ENCODE results near the gene NSMCE4A. TPM values are rescaled to one million over a fixed set of nuclear protein-coding genes. Genes with fewer than 3 reads are reported as not detected.
A peak's percentile ranks its signal among the peaks of the same experiment; 100 is the strongest.

The NSMCE4A gene
- total and polyA plus RNA-seq, 2 of the 8 experiments (the other 6 are each of a cell fraction or from before 2014, with no cell fraction given), result 48.6 to 66.0 TPM

GRCh38 chr10:122018491-122018890 lies 43.5 kb upstream of the NSMCE4A start:
- peaks cover 3% of the 10 kb centered on the region; the same call in 1 of the 2 replicates for H3K23me2 ChIP-seq (ENCODE audit: low read depth, low read length)
- FAIRE-seq (no peak), DNase-seq (ENCODE audit: low read depth in 1 of 2, low spot score in 2 of 2) (no peak)
- H2AFZ ChIP-seq (ENCODE audit: low read length), result peak overlapping the region; percentile 39; the same call in 1 of the 2 replicates
- ChIA-PET POLR2A (ENCODE audit: partially characterized antibody) (no interaction called here), CTCF (ENCODE audit: partially characterized antibody) (no interaction called here)
- H3K27ac ChIP-seq (ENCODE audit: low read depth, low read length), result no peak overlapping the region
- 87% methylated on average over 7 of the region's 7 CpGs; no CpG with 5 or more reads in 1 of the 2 experiments for WGBS, 2 experiments (ENCODE audit: extremely low coverage in 1 of 2, insufficient coverage in 1 of 2, insufficient read length in 1 of 2, insufficient replicate concordance in 2 of 2, low coverage in 1 of 2, low lambda C conversion rate in 2 of 2, missing lambda C conversion rate in 1 of 2)
- H3K79me2 ChIP-seq (ENCODE audit: control insufficient read depth in 1 of 2, insufficient read depth in 2 of 2, low read length in 2 of 2), result no peaks in the 10 kb centered on the region
- no peak overlapping the region for H3K18ac ChIP-seq (ENCODE audit: extremely low read depth, low read length)
- H3K27me3 ChIP-seq (replicated peaks in 1 of 4; ENCODE audit: control insufficient read depth in 3 of 4, extremely low read depth in 1 of 4, insufficient read depth in 3 of 4, low read length in 3 of 4), result no peaks in the 10 kb centered on the region
- no peak overlapping the region for H3K9ac ChIP-seq (replicated peaks in 1 of 4; ENCODE audit: extremely low read depth in 1 of 4, low read depth in 3 of 4, low read length in 3 of 4)
- no peak overlapping the region for H3K4me3 ChIP-seq (ENCODE audit: extremely low read depth in 1 of 4, insufficient read depth in 2 of 4, low read depth in 3 of 4, low read length in 4 of 4)
- no peak overlapping the region for H2BK5ac ChIP-seq (ENCODE audit: low read depth, low read length)
- H3K23ac ChIP-seq (ENCODE audit: insufficient read length), result no peak overlapping the region
- H4K5ac ChIP-seq (ENCODE audit: insufficient read length, low read depth, low read length), result no peak overlapping the region
- H4K20me1 ChIP-seq (replicated peaks in 1 of 2; ENCODE audit: control insufficient read depth in 1 of 2, insufficient read depth in 2 of 2, low read length in 2 of 2), result no peaks in the 10 kb centered on the region
- no peak overlapping the region for H2BK20ac ChIP-seq (ENCODE audit: low read length)
- no peak overlapping the region for H4K8ac ChIP-seq (ENCODE audit: extremely low read depth, insufficient read depth, low read length)
- peaks cover 0 to 8% (median 5%) of the 10 kb centered on the region in 4 experiments; a peak in 6 of 7 replicates for H3K4me1 ChIP-seq (replicated peaks in 1 of 4; ENCODE audit: control insufficient read depth in 3 of 4, insufficient read depth in 4 of 4, low read length in 3 of 4)
- H3K14ac ChIP-seq (ENCODE audit: insufficient read length), result no peak overlapping the region
- H3K36me3 ChIP-seq (ENCODE audit: control insufficient read depth in 2 of 4, insufficient read depth in 4 of 4, low read length in 3 of 4), result no peaks in the 10 kb centered on the region
- no peak overlapping the region for H3K4ac ChIP-seq (replicated peaks; ENCODE audit: insufficient read length, low read depth, low read length)
- TF ChIP-seq TAF7 (optimal IDR thresholded peaks at IDR 0.05; ENCODE audit: borderline replicate concordance, low read depth, low read length), result no peak
- TF ChIP-seq CEBPB (IDR thresholded peaks at IDR 0.05; ENCODE audit: low read depth, low read length), result no peak
- TF ChIP-seq NRF1 (IDR thresholded peaks at IDR 0.05; ENCODE audit: low read depth, low read length), result no peak
- TF ChIP-seq, protein P1, sequence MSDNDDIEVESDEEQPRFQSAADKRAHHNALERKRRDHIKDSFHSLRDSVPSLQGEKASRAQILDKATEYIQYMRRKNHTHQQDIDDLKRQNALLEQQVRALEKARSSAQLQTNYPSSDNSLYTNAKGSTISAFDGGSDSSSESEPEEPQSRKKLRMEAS (IDR thresholded peaks at IDR 0.05), result no peak
- TF ChIP-seq TEAD4 (IDR thresholded peaks at IDR 0.05; ENCODE audit: low read depth, low read length), result no peak
- TF ChIP-seq POU5F1 (IDR thresholded peaks at IDR 0.05; ENCODE audit: low read depth, low read length), result no peak
- TF ChIP-seq, protein P2, sequence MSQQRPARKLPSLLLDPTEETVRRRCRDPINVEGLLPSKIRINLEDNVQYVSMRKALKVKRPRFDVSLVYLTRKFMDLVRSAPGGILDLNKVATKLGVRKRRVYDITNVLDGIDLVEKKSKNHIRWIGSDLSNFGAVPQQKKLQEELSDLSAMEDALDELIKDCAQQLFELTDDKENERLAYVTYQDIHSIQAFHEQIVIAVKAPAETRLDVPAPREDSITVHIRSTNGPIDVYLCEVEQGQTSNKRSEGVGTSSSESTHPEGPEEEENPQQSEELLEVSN (IDR thresholded peaks at IDR 0.05), result no peak
- no peak for TF ChIP-seq ZNF274 (IDR thresholded peaks at IDR 0.05; ENCODE audit: borderline replicate concordance, extremely low read depth, low read length)
- no peak for TF ChIP-seq ASH2L (IDR thresholded peaks at IDR 0.05; ENCODE audit: low read length)
- TF ChIP-seq BCL11A (IDR thresholded peaks at IDR 0.05; ENCODE audit: low read depth in 2 of 2, low read length in 2 of 2), result no peak
- no peak for TF ChIP-seq RXRA (IDR thresholded peaks at IDR 0.05; ENCODE audit: insufficient read depth, low read depth, low read length)
- no peak for TF ChIP-seq CHD1 (IDR thresholded peaks at IDR 0.05; ENCODE audit: low read depth, low read length)
- H3K4me2 ChIP-seq (ENCODE audit: insufficient read depth in 1 of 2, low read depth in 2 of 2, low read length in 2 of 2), result no peak overlapping the region
- no peak overlapping the region for H2AK5ac ChIP-seq (ENCODE audit: low read depth, low read length)
- no peak overlapping the region for H3K56ac ChIP-seq (replicated peaks; ENCODE audit: insufficient read length, low read depth, low read length)
- H4K91ac ChIP-seq (replicated peaks; ENCODE audit: insufficient read length, low read length), result no peak overlapping the region
- no peaks in the 10 kb centered on the region for H3K79me1 ChIP-seq (ENCODE audit: low read depth, low read length)
- H3K9me3 ChIP-seq (ENCODE audit: insufficient read depth in 2 of 2, low read depth in 1 of 2, low read length in 1 of 2), result no peaks in the 10 kb centered on the region
- no peak overlapping the region for H2BK12ac ChIP-seq (ENCODE audit: low read depth, low read length)
- H2BK15ac ChIP-seq (ENCODE audit: low read length), result no peak overlapping the region
- H2BK120ac ChIP-seq (replicated peaks; ENCODE audit: low read depth, low read length), result no peak overlapping the region

Measured in H1 (cell line).